Astrocyte (in vitro differentiated cells and primary cell): ENCODE results near the gene LRRC73. TPM values are rescaled to one million over a fixed set of nuclear protein-coding genes. Genes with fewer than 3 reads are reported as not detected.

Experiments
- DNase-seq: peaks from one replicate; pipeline ENCODE4 v3.0.0-alpha.2; 2010; ENCODE audit warnings: low read depth
- FAIRE-seq: peaks from 2 replicates; lab custom pipeline; 2011; peaks lifted over from hg19 to GRCh38; lab: Jason Lieb, UNC
- H2AFZ ChIP-seq: 2 replicates; pipeline ENCODE4 v1.6.0; 2012; ENCODE audit warnings: low read depth, low read length, inconsistent platforms
- H3K27ac ChIP-seq: 2 replicates; pipeline ENCODE4 v1.5.1; 2011; ENCODE audit warnings: low read depth, low read length, inconsistent platforms
- H3K27me3 ChIP-seq: 2 replicates; pipeline ENCODE4 v1.6.0; 2011; ENCODE audit warnings: low read length, inconsistent platforms; ENCODE audit not compliant: insufficient read depth
- H3K36me3 ChIP-seq: 2 replicates; pipeline ENCODE4 v1.5.1; 2011; ENCODE audit warnings: low read length, inconsistent platforms; ENCODE audit not compliant: insufficient read depth
- H3K4me1 ChIP-seq: 2 replicates; pipeline ENCODE4 v1.5.1; 2011; ENCODE audit warnings: low read length, inconsistent platforms; ENCODE audit not compliant: insufficient read depth
- H3K4me2 ChIP-seq: 2 replicates; pipeline ENCODE4 v1.6.0; 2012; ENCODE audit warnings: low read length, inconsistent platforms
- H3K4me3 ChIP-seq: 2 replicates; pipeline ENCODE4 v1.5.1; 2011; ENCODE audit warnings: low read depth, mild to moderate bottlenecking, low read length, inconsistent platforms; ENCODE audit not compliant: insufficient read depth
- H3K79me2 ChIP-seq: 2 replicates; pipeline ENCODE4 v1.6.0; 2012; ENCODE audit warnings: mild to moderate bottlenecking, low read length, inconsistent platforms; ENCODE audit not compliant: insufficient read depth
- H3K9ac ChIP-seq: 2 replicates; pipeline ENCODE4 v1.6.0; 2012; ENCODE audit warnings: mild to moderate bottlenecking, low read length, inconsistent platforms
- H3K9me3 ChIP-seq: 2 replicates; pipeline ENCODE4 v1.5.1; 2012; ENCODE audit warnings: low read depth, mild to moderate bottlenecking, low read length, inconsistent platforms; ENCODE audit not compliant: insufficient read depth
- H4K20me1 ChIP-seq: 2 replicates; pipeline ENCODE4 v1.6.0; 2012; ENCODE audit warnings: low read length, inconsistent platforms; ENCODE audit not compliant: insufficient read depth
- H3K27ac Mint-ChIP-seq: one replicate; pipeline ENCODE4 v1.8.0; 2021; ENCODE audit warnings: mild to moderate bottlenecking, mixed read lengths; ENCODE audit not compliant: unreplicated experiment
- H3K27me3 Mint-ChIP-seq: one replicate; pipeline ENCODE4 v1.8.0; 2021; ENCODE audit warnings: low read depth, mixed read lengths; ENCODE audit not compliant: unreplicated experiment
- H3K36me3 Mint-ChIP-seq: one replicate; pipeline ENCODE4 v1.8.0; 2021; ENCODE audit warnings: low read depth, mixed read lengths; ENCODE audit not compliant: unreplicated experiment
- H3K4me1 Mint-ChIP-seq: one replicate; pipeline ENCODE4 v1.8.0; 2021; ENCODE audit warnings: low read depth, mixed read lengths; ENCODE audit not compliant: unreplicated experiment
- H3K4me3 Mint-ChIP-seq: one replicate; pipeline ENCODE4 v1.8.0; 2021; ENCODE audit warnings: mild to moderate bottlenecking, moderate library complexity, mixed read lengths; ENCODE audit not compliant: unreplicated experiment
- H3K9me3 Mint-ChIP-seq: one replicate; pipeline ENCODE4 v1.8.0; 2021; ENCODE audit warnings: mild to moderate bottlenecking, mixed read lengths; ENCODE audit not compliant: unreplicated experiment
- CTCF ChIP-seq: IDR thresholded peaks from 2 replicates; pipeline ENCODE4 v1.5.1; 2011; ENCODE audit warnings: low read depth, mild to moderate bottlenecking, inconsistent platforms, low read length, moderate library complexity; ENCODE audit not compliant: insufficient read depth
- EZH2 ChIP-seq: IDR thresholded peaks from 2 replicates; pipeline ENCODE4 v1.6.1; 2012; ENCODE audit warnings: mild to moderate bottlenecking, low read length, inconsistent platforms; ENCODE audit not compliant: insufficient read depth
- total RNA-seq: library from RNA; stranded (reverse); gene quantifications from 2 replicates; pipeline ENCODE4 v1.2.1, GENCODE V29; 2021

LRRC73 gene
- total RNA-seq, 1 donor from 2014 or later, result 0.30 TPM

DNA sequence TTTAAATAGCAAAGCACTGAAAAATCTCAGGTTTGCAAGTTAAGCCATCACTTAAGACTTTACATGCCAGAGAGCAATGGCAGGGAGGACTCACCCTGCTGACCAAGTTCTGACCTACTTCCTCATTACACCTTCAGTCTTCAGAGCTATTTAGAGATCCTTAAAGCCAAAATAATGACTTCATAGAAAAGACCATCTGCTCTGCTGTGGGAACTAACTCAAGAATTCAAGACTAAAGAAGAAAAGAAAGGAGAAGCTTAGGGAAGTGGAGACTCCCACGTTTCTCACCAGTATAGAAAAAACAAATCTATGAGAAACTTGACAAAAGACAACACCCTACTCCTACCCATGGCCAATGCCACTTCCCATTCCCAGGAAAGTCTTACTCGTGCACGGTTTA, 37.1 kb upstream of the LRRC73 start:
- Histone ChIP-seq H3K4me1 (no peaks in the 10 kb centered on the region), H3K36me3 (peaks cover 61% of the 10 kb centered on the region), H3K27ac (no peak overlapping the region), H3K9ac (no peak overlapping the region), H3K79me2 (no peaks in the 10 kb centered on the region), H3K27me3 (no peaks in the 10 kb centered on the region), H3K4me2 (no peak overlapping the region), H3K4me3 (no peak overlapping the region), H3K9me3 (no peaks in the 10 kb centered on the region), H4K20me1 (no peaks in the 10 kb centered on the region), H2AFZ (no peak overlapping the region)
- TF ChIP-seq EZH2 (no peak), CTCF (no peak)
- H3K4me1 Mint-ChIP-seq, result no peaks in the 10 kb centered on the region
- H3K36me3 Mint-ChIP-seq, result peaks cover 9% of the 10 kb centered on the region
- FAIRE-seq (no peak), DNase-seq (no peak)
- no peaks in the 10 kb centered on the region for H3K9me3 Mint-ChIP-seq
- H3K4me3 Mint-ChIP-seq, result no peak overlapping the region
- H3K27me3 Mint-ChIP-seq, result no peaks in the 10 kb centered on the region
- no peak overlapping the region for H3K27ac Mint-ChIP-seq

DNA sequence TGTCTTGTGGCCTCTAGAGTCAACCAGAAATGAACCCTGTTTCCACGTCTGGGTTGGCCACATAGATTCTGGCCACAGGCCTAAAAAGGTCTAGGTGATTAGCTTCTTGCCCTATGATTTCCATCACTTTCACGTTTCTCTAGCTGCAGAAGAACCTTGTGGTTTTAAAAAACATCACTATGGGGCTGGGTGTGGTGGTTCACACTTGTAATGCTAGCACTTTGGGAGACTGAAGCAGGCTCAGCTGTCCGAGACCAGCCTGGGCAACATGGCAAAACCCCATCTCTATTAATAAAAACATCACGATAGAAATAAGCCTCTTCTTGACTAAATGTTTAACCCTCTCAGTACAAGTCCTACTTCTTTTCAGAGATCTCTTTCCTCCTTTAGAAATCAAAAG, 34.3 kb upstream of the LRRC73 start:
- Mint-ChIP-seq H3K9me3 (no peaks in the 10 kb centered on the region), H3K27ac (no peak overlapping the region), H3K36me3 (peaks cover 14% of the 10 kb centered on the region), H3K27me3 (no peaks in the 10 kb centered on the region), H3K4me1 (no peaks in the 10 kb centered on the region), H3K4me3 (no peak overlapping the region)
- Histone ChIP-seq H3K79me2 (no peaks in the 10 kb centered on the region), H3K9ac (no peak overlapping the region), H2AFZ (no peak overlapping the region), H3K4me1 (no peaks in the 10 kb centered on the region), H3K27ac (no peak overlapping the region), H3K4me3 (no peak overlapping the region), H3K4me2 (no peak overlapping the region), H3K9me3 (no peaks in the 10 kb centered on the region), H3K36me3 (peaks cover 53% of the 10 kb centered on the region), H3K27me3 (no peaks in the 10 kb centered on the region), H4K20me1 (peaks cover 3% of the 10 kb centered on the region)
- no peak for TF ChIP-seq EZH2
- no peak for TF ChIP-seq CTCF
- DNase-seq (no peak), FAIRE-seq (no peak)

GRCh38 chr6:43541774-43542471, 31.8 kb upstream of the LRRC73 start:
- TF ChIP-seq CTCF (no peak), EZH2 (no peak)
- Mint-ChIP-seq H3K27ac (no peak overlapping the region), H3K9me3 (peaks cover 2% of the 10 kb centered on the region), H3K27me3 (no peaks in the 10 kb centered on the region), H3K4me1 (no peaks in the 10 kb centered on the region), H3K36me3 (peaks cover 14% of the 10 kb centered on the region), H3K4me3 (no peak overlapping the region)
- Histone ChIP-seq H2AFZ (no peak overlapping the region), H3K9me3 (no peaks in the 10 kb centered on the region), H3K27ac (no peak overlapping the region), H3K9ac (no peak overlapping the region), H3K4me1 (no peaks in the 10 kb centered on the region), H3K4me2 (no peak overlapping the region), H3K27me3 (no peaks in the 10 kb centered on the region), H3K79me2 (no peaks in the 10 kb centered on the region), H4K20me1 (peaks cover 3% of the 10 kb centered on the region), H3K36me3 (peaks cover 42% of the 10 kb centered on the region), H3K4me3 (no peak overlapping the region)
- no peak for FAIRE-seq
- DNase-seq, result no peak
